HUES6 (cell line): ENCODE measurements around the gene ASCC1.

Experiments used
- H3K27ac ChIP-seq: 2 replicates; pipeline ENCODE4 v1.7.0; 2013; ENCODE audit warnings: low read depth, mild to moderate bottlenecking, low read length, inconsistent platforms
- H3K27me3 ChIP-seq: 2 replicates; pipeline ENCODE4 v1.6.1; 2013; ENCODE audit warnings: low read length; ENCODE audit not compliant: control insufficient read depth, insufficient read depth
- H3K36me3 ChIP-seq: 2 replicates; pipeline ENCODE4 v1.6.1; 2013; ENCODE audit warnings: low read length; ENCODE audit not compliant: control insufficient read depth, insufficient read depth
- H3K4me1 ChIP-seq: 2 replicates; pipeline ENCODE4 v1.6.1; 2013; ENCODE audit warnings: low read length; ENCODE audit not compliant: control insufficient read depth, insufficient read depth
- H3K4me3 ChIP-seq: 2 replicates; pipeline ENCODE4 v1.5.1; 2013; ENCODE audit warnings: low read depth, low read length
- H3K9ac ChIP-seq: one replicate; pipeline ENCODE4 v1.6.1; 2013; ENCODE audit warnings: mild to moderate bottlenecking, low read length
- H3K9me3 ChIP-seq: 2 replicates; pipeline ENCODE4 v1.6.1; 2013; ENCODE audit warnings: low read depth, low read length; ENCODE audit not compliant: control insufficient read depth, insufficient read depth

Gene ASCC1

GRCh38 chr10:72244573-72245038 is 28.5 kb upstream of the ASCC1 start:
- Histone ChIP-seq H3K9ac (no peak overlapping the region), H3K27ac (no peak overlapping the region), H3K4me1 (peaks cover 28% of the 10 kb centered on the region)

GRCh38 chr10:72243822-72244437 is 27.9 kb upstream of the ASCC1 start:
- Histone ChIP-seq H3K4me1 (peaks cover 26% of the 10 kb centered on the region), H3K27ac (no peak overlapping the region), H3K9me3 (no peaks in the 10 kb centered on the region), H3K9ac (no peak overlapping the region), H3K27me3 (no peaks in the 10 kb centered on the region), H3K36me3 (no peaks in the 10 kb centered on the region), H3K4me3 (no peak overlapping the region)

More at GRCh38 chr10:72244573-72245038, 28.5 kb upstream of the ASCC1 start:
- Histone ChIP-seq H3K9me3 (no peaks in the 10 kb centered on the region), H3K36me3 (no peaks in the 10 kb centered on the region), H3K4me3 (no peak overlapping the region), H3K27me3 (no peaks in the 10 kb centered on the region)

- no peak overlapping the region for H3K27ac ChIP-seq
- no peak overlapping the region for H3K9ac ChIP-seq
- H3K4me3 ChIP-seq, result no peak overlapping the region
- H3K36me3 ChIP-seq, result no peaks in the 10 kb centered on the region
- no peaks in the 10 kb centered on the region for H3K27me3 ChIP-seq
- peaks cover 14% of the 10 kb centered on the region for H3K4me1 ChIP-seq
- H3K9me3 ChIP-seq, result no peaks in the 10 kb centered on the region
These were observed 26.6 kb upstream of the ASCC1 start for GRCh38 chr10:72242675-72243074.

GRCh38 chr10:72241691-72242252 is 25.7 kb upstream of the ASCC1 start:
- no peaks in the 10 kb centered on the region for H3K27me3 ChIP-seq
- H3K9ac ChIP-seq, result no peak overlapping the region
- 0 out of 2 replicates have a peak, but pooled peaks cover 3% of the 10 kb centered on the region for H3K36me3 ChIP-seq
- H3K9me3 ChIP-seq, result no peaks in the 10 kb centered on the region
- H3K27ac ChIP-seq, result no peak overlapping the region
- peaks cover 11% of the 10 kb centered on the region for H3K4me1 ChIP-seq
- no peak overlapping the region for H3K4me3 ChIP-seq

- peaks cover 12% of the 10 kb centered on the region for H3K36me3 ChIP-seq
- no peak overlapping the region for H3K4me3 ChIP-seq
- no peak overlapping the region for H3K9ac ChIP-seq
- H3K4me1 ChIP-seq, result peaks cover 11% of the 10 kb centered on the region
- H3K27ac ChIP-seq, result no peak overlapping the region
- no peaks in the 10 kb centered on the region for H3K27me3 ChIP-seq
- no peaks in the 10 kb centered on the region for H3K9me3 ChIP-seq
These were observed 24.3 kb upstream of the ASCC1 start for GRCh38 chr10:72240371-72240770.

GRCh38 chr10:72239409-72239808 is 23.3 kb upstream of the ASCC1 start:
- H3K36me3 ChIP-seq, result peaks cover 18% of the 10 kb centered on the region
- peaks cover 5% of the 10 kb centered on the region for H3K4me1 ChIP-seq
- no peak overlapping the region for H3K9ac ChIP-seq
- H3K27ac ChIP-seq, result no peak overlapping the region
- no peak overlapping the region for H3K4me3 ChIP-seq
- no peaks in the 10 kb centered on the region for H3K9me3 ChIP-seq
- H3K27me3 ChIP-seq, result no peaks in the 10 kb centered on the region

- no peak overlapping the region for H3K4me3 ChIP-seq
- no peaks in the 10 kb centered on the region for H3K9me3 ChIP-seq
- peaks cover 5% of the 10 kb centered on the region for H3K4me1 ChIP-seq
- no peak overlapping the region for H3K27ac ChIP-seq
- peaks cover 22% of the 10 kb centered on the region for H3K36me3 ChIP-seq
- H3K9ac ChIP-seq, result no peak overlapping the region
- H3K27me3 ChIP-seq, result no peaks in the 10 kb centered on the region
These were observed 22.5 kb upstream of the ASCC1 start for GRCh38 chr10:72238392-72239175.

GRCh38 chr10:72235544-72236279 is 19.6 kb upstream of the ASCC1 start:
- H3K36me3 ChIP-seq, result peaks cover 40% of the 10 kb centered on the region
- H3K27ac ChIP-seq, result no peak overlapping the region
- no peak overlapping the region for H3K9ac ChIP-seq
- H3K9me3 ChIP-seq, result no peaks in the 10 kb centered on the region
- H3K27me3 ChIP-seq, result no peaks in the 10 kb centered on the region
- no peaks in the 10 kb centered on the region for H3K4me1 ChIP-seq
- H3K4me3 ChIP-seq, result no peak overlapping the region

- no peak overlapping the region for H3K9ac ChIP-seq
- no peak overlapping the region for H3K27ac ChIP-seq
- no peaks in the 10 kb centered on the region for H3K4me1 ChIP-seq
- no peak overlapping the region for H3K4me3 ChIP-seq
- H3K9me3 ChIP-seq, result no peaks in the 10 kb centered on the region
- H3K27me3 ChIP-seq, result no peaks in the 10 kb centered on the region
- peaks cover 49% of the 10 kb centered on the region for H3K36me3 ChIP-seq
These were observed 18.6 kb upstream of the ASCC1 start for GRCh38 chr10:72234560-72235095.

GRCh38 chr10:72233621-72234020 is 17.5 kb upstream of the ASCC1 start:
- Histone ChIP-seq H3K27ac (no peak overlapping the region), H3K4me3 (no peak overlapping the region), H3K27me3 (no peaks in the 10 kb centered on the region), H3K9ac (no peak overlapping the region), H3K36me3 (peaks cover 52% of the 10 kb centered on the region), H3K4me1 (peaks cover 6% of the 10 kb centered on the region), H3K9me3 (no peaks in the 10 kb centered on the region)
